Measurements from ENCODE around the gene TATDN2.

DNA sequence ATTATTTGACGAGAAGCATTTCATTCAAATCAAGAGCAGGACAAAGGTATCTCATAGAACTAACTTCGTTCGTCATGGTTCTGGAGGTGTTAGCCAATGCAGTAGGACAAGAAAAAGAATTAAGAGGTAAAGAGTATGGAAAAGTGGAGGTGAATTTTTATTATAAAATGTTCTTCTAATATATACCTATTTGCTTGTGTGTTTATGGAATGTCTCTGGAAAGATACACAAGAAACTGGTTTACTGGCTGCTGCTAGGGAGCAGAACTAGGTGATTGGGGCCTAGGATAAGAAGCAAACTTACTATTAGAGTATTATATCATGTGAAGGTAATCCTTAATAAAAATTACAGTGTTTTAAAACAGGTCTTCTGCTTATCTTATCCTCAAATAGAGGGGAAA, 30.9 kb upstream of the TATDN2 start:
- TF ChIP-seq EZH2phosphoT487 (IDR thresholded peaks at IDR 0.05; ENCODE audit: borderline replicate concordance, low read depth, low read length), result no peak
- TF ChIP-seq, protein P1, sequence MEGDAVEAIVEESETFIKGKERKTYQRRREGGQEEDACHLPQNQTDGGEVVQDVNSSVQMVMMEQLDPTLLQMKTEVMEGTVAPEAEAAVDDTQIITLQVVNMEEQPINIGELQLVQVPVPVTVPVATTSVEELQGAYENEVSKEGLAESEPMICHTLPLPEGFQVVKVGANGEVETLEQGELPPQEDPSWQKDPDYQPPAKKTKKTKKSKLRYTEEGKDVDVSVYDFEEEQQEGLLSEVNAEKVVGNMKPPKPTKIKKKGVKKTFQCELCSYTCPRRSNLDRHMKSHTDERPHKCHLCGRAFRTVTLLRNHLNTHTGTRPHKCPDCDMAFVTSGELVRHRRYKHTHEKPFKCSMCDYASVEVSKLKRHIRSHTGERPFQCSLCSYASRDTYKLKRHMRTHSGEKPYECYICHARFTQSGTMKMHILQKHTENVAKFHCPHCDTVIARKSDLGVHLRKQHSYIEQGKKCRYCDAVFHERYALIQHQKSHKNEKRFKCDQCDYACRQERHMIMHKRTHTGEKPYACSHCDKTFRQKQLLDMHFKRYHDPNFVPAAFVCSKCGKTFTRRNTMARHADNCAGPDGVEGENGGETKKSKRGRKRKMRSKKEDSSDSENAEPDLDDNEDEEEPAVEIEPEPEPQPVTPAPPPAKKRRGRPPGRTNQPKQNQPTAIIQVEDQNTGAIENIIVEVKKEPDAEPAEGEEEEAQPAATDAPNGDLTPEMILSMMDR (conservative IDR thresholded peaks at IDR 0.05; ENCODE audit: low read length), result no peak
